IMR-90 (cell line): ENCODE data around the gene PFKFB2. TPM values are rescaled to one million over a fixed set of nuclear protein-coding genes. Genes with fewer than 3 reads are reported as not detected.

Source experiments
- ATAC-seq: fragments of 200-7000 bp; cut with Tn5 transposase; 2 replicates; pipeline ENCODE4 v1.9.1; 2020; ENCODE audit warnings: low read depth, mild to moderate bottlenecking, moderate library complexity
- BruUV-seq: library from RNA; stranded (reverse); fragments of 400-500 nt; replicated peaks from 2 replicates; lab custom pipeline; 2021; lab: Mats Ljungman, UMichigan
- CTCF ChIA-PET: fragments of 300-600 bp; formaldehyde crosslinking; extraction: SDS; loops from one replicate; lab custom pipeline; 2021; ENCODE audit warnings: antibody characterized with exemption; lab: Yijun Ruan, JAX
- POLR2A ChIA-PET: fragments of 300-600 bp; sonication (Branson Sonifier 250); formaldehyde crosslinking; loops from one replicate; lab custom pipeline; 2022; ENCODE audit warnings: antibody characterized with exemption; ENCODE audit not compliant: unreplicated experiment; lab: Charles Lee
- DNase-seq: peaks from one replicate; pipeline ENCODE4 v3.0.0; 2013
- H2AFZ ChIP-seq: replicated peaks from 2 replicates; pipeline ENCODE3; 2013; ENCODE audit warnings: low read length, mild to moderate bottlenecking; ENCODE audit not compliant: poor library complexity
- H2AK5ac ChIP-seq: 2 replicates; pipeline ENCODE4 v1.6.1; 2013; ENCODE audit warnings: low read depth, low read length, inconsistent platforms
- H2AK9ac ChIP-seq: replicated peaks from 2 replicates; pipeline ENCODE3; 2013; ENCODE audit warnings: mild to moderate bottlenecking, low read depth, low read length, moderate library complexity; ENCODE audit not compliant: poor library complexity
- H2BK120ac ChIP-seq: 2 replicates; pipeline ENCODE4 v1.6.1; 2013; ENCODE audit warnings: low read depth, low read length, inconsistent platforms
- H2BK15ac ChIP-seq: 3 replicates; pipeline ENCODE4 v1.6.1; 2013; ENCODE audit warnings: low read depth, low read length, inconsistent platforms
- H2BK20ac ChIP-seq: 2 replicates; pipeline ENCODE4 v1.6.1; 2013; ENCODE audit warnings: low read depth, mild to moderate bottlenecking, inconsistent platforms, low read length, moderate library complexity
- H2BK5ac ChIP-seq: 2 replicates; pipeline ENCODE4 v1.6.1; 2013; ENCODE audit warnings: mild to moderate bottlenecking, low read depth, low read length, inconsistent platforms; ENCODE audit not compliant: poor library complexity, severe bottlenecking
- H3K14ac ChIP-seq: replicated peaks from 2 replicates; pipeline ENCODE4 v1.6.1; 2013; ENCODE audit warnings: low read depth, low read length, inconsistent platforms
- H3K18ac ChIP-seq: 2 replicates; pipeline ENCODE4 v1.6.1; 2013; ENCODE audit warnings: low read depth, low read length, control low read depth
- H3K23ac ChIP-seq: 2 replicates; pipeline ENCODE4 v1.6.1; 2013; ENCODE audit warnings: low read depth, low read length, inconsistent platforms
- H3K27ac ChIP-seq: 2 replicates; pipeline ENCODE4 v1.5.1; 2013; ENCODE audit warnings: mild to moderate bottlenecking, control low read depth, low read length; ENCODE audit not compliant: insufficient read depth
- H3K27me3 ChIP-seq: 2 replicates; pipeline ENCODE4 v1.6.1; 2013; ENCODE audit warnings: low read length; ENCODE audit not compliant: control insufficient read depth, insufficient read depth
- H3K36me3 ChIP-seq: 2 replicates; pipeline ENCODE4 v1.6.1; 2013; ENCODE audit warnings: low read length, mixed read lengths; ENCODE audit not compliant: control insufficient read depth, insufficient read depth
- H3K4ac ChIP-seq: 2 replicates; pipeline ENCODE4 v1.6.1; 2013; ENCODE audit warnings: low read depth, low read length, inconsistent platforms
- H3K4me1 ChIP-seq: 2 replicates; pipeline ENCODE4 v1.6.1; 2013; ENCODE audit warnings: low read length, mixed read lengths; ENCODE audit not compliant: control insufficient read depth, insufficient read depth
- H3K4me2 ChIP-seq: 2 replicates; pipeline ENCODE4 v1.6.1; 2013; ENCODE audit warnings: low read depth, mild to moderate bottlenecking, control low read depth, low read length, moderate library complexity
- H3K4me3 ChIP-seq: 2 replicates; pipeline ENCODE4 v1.5.1; 2013; ENCODE audit warnings: low read depth, mild to moderate bottlenecking, control low read depth, low read length, moderate library complexity; ENCODE audit not compliant: insufficient read depth
- H3K56ac ChIP-seq: 2 replicates; pipeline ENCODE4 v1.6.1; 2013; ENCODE audit warnings: low read length, inconsistent platforms; ENCODE audit not compliant: insufficient read depth; ENCODE audit errors: extremely low read depth
- H3K79me1 ChIP-seq, 2 experiments: 2 replicates each; pipeline ENCODE4 v1.6.1; 2013; ENCODE audit warnings: low read length in 2 of 2, inconsistent platforms in 1 of 2, low read depth in 1 of 2
- H3K9ac ChIP-seq: 2 replicates; pipeline ENCODE4 v1.6.1; 2013; ENCODE audit warnings: low read depth, low read length, control low read depth
- H3K9me1 ChIP-seq: 2 replicates; pipeline ENCODE4 v1.6.1; 2013; ENCODE audit warnings: low read length, inconsistent platforms; ENCODE audit not compliant: insufficient read depth
- H3K9me3 ChIP-seq: 2 replicates; pipeline ENCODE4 v1.6.1; 2013; ENCODE audit warnings: low read length; ENCODE audit not compliant: control insufficient read depth, insufficient read depth
- H4K20me1 ChIP-seq: 2 replicates; pipeline ENCODE4 v1.6.1; 2013; ENCODE audit warnings: low read length, inconsistent platforms; ENCODE audit not compliant: insufficient read depth
- H4K5ac ChIP-seq: 2 replicates; pipeline ENCODE4 v1.6.1; 2013; ENCODE audit warnings: mild to moderate bottlenecking, low read depth, low read length, control low read depth
- H4K8ac ChIP-seq, 2 experiments: 2 replicates each; pipeline ENCODE4 v1.6.1; 2013; ENCODE audit warnings: low read depth in 2 of 2, low read length in 2 of 2, control low read depth in 1 of 2, inconsistent platforms in 1 of 2
- H4K91ac ChIP-seq: 2 replicates; pipeline ENCODE4 v1.6.1; 2013; ENCODE audit warnings: low read depth, low read length, inconsistent platforms; ENCODE audit not compliant: insufficient read depth
- CEBPB ChIP-seq: IDR thresholded peaks from 2 replicates; pipeline ENCODE4 v1.6.1; 2012; ENCODE audit warnings: low read depth, low read length, improper control_type of control experiment
- NFE2L2 ChIP-seq: fragments of 150-350 bp; IDR thresholded peaks from 2 replicates; pipeline ENCODE4 v1.6.1; 2016; ENCODE audit warnings: low read depth, mild to moderate bottlenecking, low read length
- WGBS, 2 experiments: methylation state at CpG; one replicate each; pipeline versions ENCODE4 v1.1.5 to v1.1.7; 2013; ENCODE audit warnings: missing lambda C conversion rate in 2 of 2; ENCODE audit not compliant: insufficient read length in 1 of 2; ENCODE audit errors: extremely low coverage in 2 of 2; 5-methylcytosine and 5-hydroxymethylcytosine counted together
- dilution Hi-C: fragments of 300-500 bp; cut with HindIII; formaldehyde crosslinking; loops from one replicate; pipeline ENCODE4 v1.14.3; 2018; ENCODE audit warnings: low sequenced_read_pairs; ENCODE audit not compliant: unreplicated experiment
- in situ Hi-C: fragments of 300-500 bp; cut with MboI; formaldehyde crosslinking; loops from 3 replicates; pipeline ENCODE4 v1.14.3; 2019; ENCODE audit warnings: low sequenced_read_pairs, inconsistent platforms, mixed read lengths
- intact Hi-C: fragments of 100-400 bp; cut with micrococcal nuclease; formaldehyde crosslinking; loops from 2 replicates; pipeline ENCODE4 v1.10.0; 2022
- polyA plus RNA-seq, 3 experiments: library from polyadenylated mRNA; depleted of rRNA; stranded (reverse); fragments of >200 nt; gene quantifications; 2 replicates each; pipeline ENCODE4 v1.2.3, GENCODE V29; 2012; ENCODE audit warnings: low replicate concordance in 1 of 3
- total RNA-seq: library from RNA; depleted of rRNA; stranded (reverse); fragments of >200 nt; gene quantifications from 2 replicates; pipeline ENCODE4 v1.2.3, GENCODE V29; 2012
- TF ChIP-seq, protein P1 (sequence below): fragments of 150-350 bp; IDR thresholded peaks from 2 replicates; pipeline ENCODE4 v1.6.1; 2016; ENCODE audit warnings: low read depth, mild to moderate bottlenecking, low read length, moderate library complexity, borderline replicate concordance

Gene PFKFB2
- total and polyA plus RNA-seq, 2 of the 4 experiments (the other 2 are of a cell fraction), result 0.62 to 1.3 TPM

DNA sequence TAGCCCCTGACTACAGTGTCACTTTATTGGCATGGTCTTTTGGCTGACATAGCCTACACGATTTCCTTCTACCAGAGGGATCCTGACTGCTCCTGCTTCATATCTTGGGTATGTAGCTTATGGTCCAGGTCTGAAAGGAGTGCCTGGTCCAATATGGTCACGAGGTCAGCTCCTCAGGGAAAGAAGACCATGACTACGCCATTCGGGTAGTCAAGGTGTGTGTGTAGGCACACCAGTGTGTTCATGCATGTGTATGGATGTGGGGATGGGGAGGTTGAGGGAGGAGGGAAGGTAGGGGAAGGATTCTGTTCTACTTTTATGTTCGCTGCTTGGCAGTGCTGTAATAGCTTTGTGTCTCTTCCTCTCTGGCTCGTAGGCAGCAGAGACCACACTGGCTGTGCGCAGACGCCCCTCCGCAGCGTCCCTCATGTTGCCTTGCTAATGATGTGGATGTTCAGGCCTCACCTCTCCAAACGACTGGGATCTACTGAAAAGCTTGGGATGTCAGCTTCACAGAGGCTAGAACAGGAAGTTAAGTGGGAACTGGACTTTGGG is 25.6 kb downstream of the PFKFB2 start:
- no peak overlapping the region for H3K9ac ChIP-seq
- no peaks in the 10 kb centered on the region for H3K36me3 ChIP-seq
- no peak overlapping the region for H3K56ac ChIP-seq
- no peak overlapping the region for H4K8ac ChIP-seq
- no peak overlapping the region for H2BK20ac ChIP-seq
- H3K4me2 ChIP-seq, result no peak overlapping the region
- dilution Hi-C loops (no loop called here), intact Hi-C loops (loop anchor here (5.0 to 10.0 kb wide), 4 partner anchors 141 to 471 kb away; no protein-coding TSS in a partner anchor), in situ Hi-C loops (loop anchor here (5.0 kb wide), 1 partner anchor 49 kb away; no protein-coding TSS in a partner anchor)
- WGBS, 2 experiments, result 52% methylated on average over 3 of the region's 11 CpGs; no CpG with 5 or more reads in 1 of the 2 experiments
- H2AK9ac ChIP-seq, result no peak overlapping the region
- no peak overlapping the region for H3K14ac ChIP-seq
- BruUV-seq, result no TSS peak
- no peak overlapping the region for H4K5ac ChIP-seq
- H4K91ac ChIP-seq, result no peak overlapping the region
- DNase-seq, result no peak
- no peak overlapping the region for H2BK5ac ChIP-seq
- ChIA-PET CTCF (interaction anchor here (0.8 kb wide), 1 partner anchor 97 kb away, joined by 3 read pairs; no protein-coding TSS in a partner anchor), POLR2A (no interaction called here)
- no peak overlapping the region for H3K4ac ChIP-seq
- no peak overlapping the region for H3K23ac ChIP-seq
- no peak overlapping the region for H2BK120ac ChIP-seq
- H3K4me1 ChIP-seq, result no peaks in the 10 kb centered on the region
- no peak overlapping the region for H2AFZ ChIP-seq
- no peak overlapping the region for H2AK5ac ChIP-seq
- no peaks in the 10 kb centered on the region for H4K20me1 ChIP-seq
- H3K18ac ChIP-seq, result no peak overlapping the region
- H3K9me1 ChIP-seq, result no peaks in the 10 kb centered on the region
- no peak overlapping the region for H3K27ac ChIP-seq
- ATAC-seq, result no peak
- no peaks in the 10 kb centered on the region for H3K9me3 ChIP-seq
- no peak overlapping the region for H2BK15ac ChIP-seq
- peaks cover 10% of the 10 kb centered on the region for H3K27me3 ChIP-seq
- TF ChIP-seq, protein P1, sequence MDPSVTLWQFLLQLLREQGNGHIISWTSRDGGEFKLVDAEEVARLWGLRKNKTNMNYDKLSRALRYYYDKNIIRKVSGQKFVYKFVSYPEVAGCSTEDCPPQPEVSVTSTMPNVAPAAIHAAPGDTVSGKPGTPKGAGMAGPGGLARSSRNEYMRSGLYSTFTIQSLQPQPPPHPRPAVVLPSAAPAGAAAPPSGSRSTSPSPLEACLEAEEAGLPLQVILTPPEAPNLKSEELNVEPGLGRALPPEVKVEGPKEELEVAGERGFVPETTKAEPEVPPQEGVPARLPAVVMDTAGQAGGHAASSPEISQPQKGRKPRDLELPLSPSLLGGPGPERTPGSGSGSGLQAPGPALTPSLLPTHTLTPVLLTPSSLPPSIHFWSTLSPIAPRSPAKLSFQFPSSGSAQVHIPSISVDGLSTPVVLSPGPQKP, result no peak
- TF ChIP-seq CEBPB (no peak), NFE2L2 (no peak)
- no peak overlapping the region for H3K4me3 ChIP-seq
- no peaks in the 10 kb centered on the region for H3K79me1 ChIP-seq
